ENCODE measurements around the gene HS3ST5. TPM values are rescaled to one million over a fixed set of nuclear protein-coding genes. Genes with fewer than 3 reads are reported as not detected.

The HS3ST5 gene
- total and polyA plus RNA-seq, 2 donors from 2014 or later = 0.09 TPM; not detected in 1

GRCh38 chr6:114162691-114163347, 180.0 kb downstream of the HS3ST5 start:
- Histone ChIP-seq H3K9me3 (ENCODE audit: control insufficient read depth in 2 of 3, insufficient read depth in 1 of 3, low read length in 3 of 3) (no peaks in the 10 kb centered on the region), H3K27me3 (ENCODE audit: control insufficient read depth, insufficient read depth, low read length) (no peaks in the 10 kb centered on the region), H3K4me3 (ENCODE audit: low read length in 3 of 3) (no peak overlapping the region), H3K27ac (ENCODE audit: low read depth in 2 of 2, low read length in 2 of 2) (no peak overlapping the region), H3K36me3 (ENCODE audit: control insufficient read depth in 2 of 3, insufficient read depth in 3 of 3, low read length in 3 of 3) (no peaks in the 10 kb centered on the region), H3K9ac (ENCODE audit: low read length in 3 of 3) (no peak overlapping the region), H3K4me1 (ENCODE audit: control insufficient read depth in 2 of 3, insufficient read depth in 2 of 3, low read depth in 1 of 3, low read length in 3 of 3) (no peaks in the 10 kb centered on the region)
- TF ChIP-seq CTCF (IDR thresholded peaks at IDR 0.05; ENCODE audit: borderline replicate concordance, extremely low read depth, insufficient read depth) = no peak
- DNase-seq = no peak
- FAIRE-seq = no peak
- intact Hi-C loops (cut with DNase I) = no loop called here

GRCh38 chr6:114160881-114161280, 181.9 kb downstream of the HS3ST5 start:
- DNase-seq (no peak), FAIRE-seq (no peak)
- no peaks in the 10 kb centered on the region for H3K36me3 ChIP-seq (ENCODE audit: control insufficient read depth in 2 of 3, insufficient read depth in 3 of 3, low read length in 3 of 3)
- no peak overlapping the region for H3K27ac ChIP-seq (ENCODE audit: low read depth in 2 of 2, low read length in 2 of 2)
- intact Hi-C loops (cut with DNase I) = no loop called here
- no peak for TF ChIP-seq CTCF (IDR thresholded peaks at IDR 0.05; ENCODE audit: borderline replicate concordance, extremely low read depth, insufficient read depth)
- no peak overlapping the region for H3K4me3 ChIP-seq (ENCODE audit: low read length in 3 of 3)
- H3K9ac ChIP-seq (ENCODE audit: low read length in 3 of 3) = no peak overlapping the region
- no peaks in the 10 kb centered on the region for H3K4me1 ChIP-seq (ENCODE audit: control insufficient read depth in 2 of 3, insufficient read depth in 2 of 3, low read depth in 1 of 3, low read length in 3 of 3)
- no peaks in the 10 kb centered on the region for H3K9me3 ChIP-seq (ENCODE audit: control insufficient read depth in 2 of 3, insufficient read depth in 1 of 3, low read length in 3 of 3)
- no peaks in the 10 kb centered on the region for H3K27me3 ChIP-seq (ENCODE audit: control insufficient read depth, insufficient read depth, low read length)

- intact Hi-C loops (cut with DNase I) = no loop called here
- no peak for FAIRE-seq
- no peak for TF ChIP-seq CTCF (IDR thresholded peaks at IDR 0.05; ENCODE audit: borderline replicate concordance, extremely low read depth, insufficient read depth)
- no peak overlapping the region for H3K27ac ChIP-seq (ENCODE audit: low read depth in 2 of 2, low read length in 2 of 2)
- H3K27me3 ChIP-seq (ENCODE audit: control insufficient read depth, insufficient read depth, low read length) = no peaks in the 10 kb centered on the region
- H3K9ac ChIP-seq (ENCODE audit: low read length in 3 of 3) = no peak overlapping the region
- H3K4me3 ChIP-seq (ENCODE audit: low read length in 3 of 3) = no peak overlapping the region
- no peak for DNase-seq
- no peaks in the 10 kb centered on the region for H3K9me3 ChIP-seq (ENCODE audit: control insufficient read depth in 2 of 3, insufficient read depth in 1 of 3, low read length in 3 of 3)
- H3K4me1 ChIP-seq (ENCODE audit: control insufficient read depth in 2 of 3, insufficient read depth in 2 of 3, low read depth in 1 of 3, low read length in 3 of 3) = no peaks in the 10 kb centered on the region
- H3K36me3 ChIP-seq (ENCODE audit: control insufficient read depth in 2 of 3, insufficient read depth in 3 of 3, low read length in 3 of 3) = no peaks in the 10 kb centered on the region
These were observed 183.1 kb downstream of the HS3ST5 start for GRCh38 chr6:114159727-114160126.
